ENCODE results near the gene AIRE.

DNA sequence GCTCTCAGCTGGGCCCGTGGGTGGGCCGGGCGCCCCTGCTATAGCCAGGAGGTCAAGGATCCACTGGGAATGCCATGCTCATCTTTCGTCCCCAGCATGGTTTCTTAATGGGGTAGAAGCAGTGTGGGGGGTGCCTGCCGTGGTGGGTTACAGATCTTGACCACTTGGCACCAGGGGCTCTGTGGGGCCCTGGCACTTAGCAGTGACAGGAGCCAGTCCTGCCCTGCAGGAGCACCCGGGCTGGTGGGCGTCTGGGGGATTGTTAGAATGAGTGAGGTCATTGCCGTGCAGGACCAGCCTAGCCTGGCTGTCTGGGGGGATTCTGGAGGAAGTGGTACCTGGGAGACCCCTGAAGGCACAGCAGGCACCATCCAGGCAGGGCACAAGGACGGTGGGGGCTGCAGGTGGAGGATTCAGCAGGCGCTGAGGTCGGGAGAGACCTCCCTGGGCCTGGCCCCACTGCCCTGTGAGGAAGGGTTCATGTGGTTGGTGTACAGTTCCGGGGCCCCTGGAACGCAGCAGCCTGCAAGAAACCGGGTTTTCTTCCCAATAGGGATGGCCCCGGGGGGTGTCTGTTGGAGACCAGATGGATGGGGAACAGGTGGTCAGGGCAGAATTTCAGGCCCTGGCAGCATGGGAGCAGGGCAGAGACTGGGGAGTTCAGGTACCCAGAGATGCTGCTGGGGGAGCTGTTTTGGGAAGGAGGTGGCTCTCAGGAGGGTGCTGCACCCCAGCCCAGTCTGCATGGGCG lies 4.8 kb downstream of the AIRE start:
- TF ChIP-seq POLR2A (IDR thresholded peaks at IDR 0.05; ENCODE audit: low read depth, low read length), result no peak
- no peak for TF ChIP-seq POLR2AphosphoS5 (IDR thresholded peaks at IDR 0.05; ENCODE audit: low read depth, low read length)

All from GM12891 (cell line).